Left colon (tissue), 2 donors: Measurements from ENCODE around the gene ARAP1. TPM values are rescaled to one million over a fixed set of nuclear protein-coding genes. Genes with fewer than 3 reads are reported as not detected.

Source experiments
- ATAC-seq: fragments of 200-7000 bp; cut with Tn5 transposase; one replicate; pipeline ENCODE4 v1.9.1; 2020; ENCODE audit warnings: mild to moderate bottlenecking, moderate library complexity
- DNase-seq, 2 donors: peaks; one replicate each; pipeline ENCODE4 v3.0.0-alpha.2; 2020
- intact Hi-C, 2 donors: fragments of 100-400 bp; cut with DNase I in 1 of 2; cut with micrococcal nuclease in 1 of 2; formaldehyde crosslinking; loops; one replicate each; pipeline versions ENCODE4 v1.11.2 to v1.14.0; 2022; cut with DNase I, micrococcal nuclease
- total RNA-seq, 2 donors: library from RNA; stranded (reverse); fragmentation: NEBNext Ultra II Directional; extraction: Animal tissue kit (Norgen Biotek cat#: 25700); gene quantifications; one replicate each; pipeline ENCODE4 v1.2.1, GENCODE V29; 2021
- donor health status: DM: no; HTN: no; CAD: no.
- donor health status: DM: yes; HTN: yes; CAD: no.

ARAP1 gene
- total RNA-seq, 2 donors from 2014 or later = 62.5 to 69.1 TPM

DNA sequence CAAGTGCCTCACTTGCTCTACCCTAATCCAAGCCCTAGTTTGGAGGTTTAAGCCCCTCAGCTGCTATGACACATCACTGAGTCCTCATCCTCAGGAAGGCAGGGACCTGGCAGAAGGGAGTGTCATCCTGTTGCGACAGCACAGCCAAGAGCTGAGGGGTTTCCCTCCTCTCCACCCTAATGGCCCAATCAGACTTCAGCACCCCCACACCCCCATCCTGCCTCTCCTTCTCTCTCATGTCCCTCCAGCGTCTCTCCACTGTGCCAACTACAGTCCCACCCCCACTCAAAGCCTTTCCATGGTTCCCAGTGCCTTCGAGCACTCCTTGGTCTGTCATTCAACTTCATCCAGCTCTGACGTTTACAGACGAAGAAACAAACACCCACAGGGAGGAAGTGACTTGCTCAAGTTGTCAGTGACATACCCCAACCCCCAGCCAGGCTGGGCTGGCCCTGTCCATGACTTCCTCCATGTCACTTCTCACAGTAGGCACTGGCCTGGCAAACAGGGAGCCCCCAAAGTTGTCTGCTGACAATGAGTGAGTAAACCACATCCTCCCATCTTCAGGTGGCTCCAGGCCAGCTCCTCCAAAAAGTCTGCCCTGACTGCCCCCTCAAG is 15.6 kb downstream of the ARAP1 start:
- DNase-seq (no peak), ATAC-seq (peak; percentile 38)
- intact Hi-C loops = no loop called here

DNA sequence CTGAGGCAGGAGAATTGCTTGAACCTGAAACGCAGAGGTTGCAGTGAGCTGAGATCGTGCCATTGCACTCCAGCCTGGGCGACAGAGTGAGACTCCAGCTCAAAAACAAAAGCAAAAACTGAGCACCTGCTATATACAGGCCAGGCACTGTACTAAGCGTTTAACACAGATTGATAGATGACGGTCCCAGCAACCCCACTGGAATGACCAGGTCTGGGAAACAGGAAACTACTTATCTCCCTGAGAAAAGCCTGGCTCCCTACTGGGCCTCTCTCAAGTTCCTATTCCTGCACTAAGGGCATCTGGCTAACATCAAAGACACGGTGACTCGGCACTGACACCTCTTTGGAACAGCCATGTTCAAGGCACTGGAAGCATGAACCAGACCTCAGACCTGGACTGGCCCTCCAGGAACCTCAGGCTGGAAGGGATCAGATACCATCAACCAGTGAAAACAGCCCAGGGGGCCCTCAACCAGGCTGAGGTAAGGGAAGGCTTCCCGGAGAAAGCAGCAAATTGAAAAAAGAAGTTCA is 16.6 kb downstream of the ARAP1 start:
- ATAC-seq (no peak), DNase-seq (no peak)
- intact Hi-C loops = no loop called here

DNA sequence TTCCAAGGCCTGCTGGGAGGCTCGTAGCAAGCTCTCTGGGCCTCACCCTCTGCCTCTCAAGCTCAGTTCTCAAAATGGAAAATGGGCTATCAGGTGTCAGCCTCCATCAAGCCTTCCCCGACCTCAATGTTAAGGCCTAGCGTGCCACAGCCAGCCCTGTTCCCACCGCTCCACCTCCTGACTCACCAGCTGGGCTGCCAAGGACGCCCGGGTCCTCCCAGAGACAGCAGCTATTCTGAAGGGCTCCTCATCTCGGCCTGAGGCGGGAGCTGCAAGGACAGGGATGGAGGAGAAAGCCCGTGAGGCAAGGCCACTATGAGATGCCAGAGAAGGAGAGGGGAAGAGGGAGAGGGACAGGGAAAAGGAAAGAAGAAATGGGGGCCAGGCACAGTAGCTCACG is 19.9 kb downstream of the ARAP1 start:
- intact Hi-C loops = no loop called here
- ATAC-seq = no peak
- no peak for DNase-seq

DNA sequence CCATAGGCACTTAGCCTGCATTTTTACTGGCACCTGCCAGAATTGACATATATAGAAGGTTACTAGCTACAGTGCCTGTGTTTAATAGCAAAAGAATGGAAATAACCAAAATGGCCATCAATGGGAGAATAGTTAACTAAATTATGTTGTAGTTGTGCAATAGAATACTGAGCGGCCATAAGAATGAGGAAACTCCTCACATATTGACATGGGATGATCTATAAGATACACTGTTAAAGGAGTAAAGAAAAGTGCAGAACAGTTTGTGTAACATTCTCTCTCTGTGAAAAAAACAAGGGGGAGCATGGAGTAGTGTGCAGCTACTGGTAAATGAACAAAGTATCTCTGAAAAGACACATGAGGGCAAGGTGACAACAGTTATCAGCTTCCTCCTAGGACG is 21.5 kb downstream of the ARAP1 start:
- ATAC-seq (no peak), DNase-seq (no peak)
- intact Hi-C loops = no loop called here

DNA sequence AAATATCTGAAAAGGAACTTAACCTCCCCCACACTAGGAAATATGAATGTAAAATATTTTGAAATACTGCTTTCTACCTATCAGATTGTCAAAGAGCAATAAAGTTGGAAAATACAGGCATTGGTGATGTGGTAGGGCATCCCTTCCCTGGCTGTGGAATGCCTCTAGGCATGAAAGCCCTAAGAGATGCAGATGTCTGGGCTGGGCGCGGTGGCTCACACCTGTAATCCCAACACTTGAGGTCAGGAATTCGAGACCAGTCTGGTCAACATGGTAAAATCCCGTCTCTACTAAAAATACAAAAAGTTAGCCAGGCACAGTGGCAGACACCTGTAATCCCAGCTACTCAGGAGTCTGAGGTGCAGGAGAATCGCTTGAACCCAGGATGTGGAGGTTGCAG is 22.0 kb downstream of the ARAP1 start:
- ATAC-seq (no peak), DNase-seq (no peak)
- intact Hi-C loops = no loop called here

DNA sequence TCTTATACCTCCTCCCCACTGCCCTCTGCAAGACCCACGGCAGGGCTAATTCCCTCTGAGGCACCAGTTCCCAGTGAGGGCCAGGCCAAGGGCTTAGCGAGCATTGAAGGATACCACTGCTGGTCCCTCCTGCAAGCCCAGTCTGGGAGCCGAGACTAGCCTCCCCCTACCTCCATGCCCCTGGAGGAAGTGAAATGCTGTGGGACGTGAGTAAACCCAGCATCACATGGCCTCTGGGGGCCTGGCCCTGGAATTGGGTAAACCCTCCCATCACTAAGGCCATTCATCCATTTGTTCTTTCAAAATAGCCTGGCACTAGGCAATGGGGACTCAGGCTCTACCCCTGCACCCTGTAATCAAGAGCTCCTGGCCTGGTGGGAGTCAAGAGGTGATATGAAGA is 24.7 kb downstream of the ARAP1 start:
- DNase-seq = no peak
- intact Hi-C loops = loop anchor here in 1 of 2 donors (5.0 to 10.0 kb wide), 2 partner anchors 65 to 457 kb away; partner anchors contain the start of gene STARD10
- ATAC-seq = no peak

DNA sequence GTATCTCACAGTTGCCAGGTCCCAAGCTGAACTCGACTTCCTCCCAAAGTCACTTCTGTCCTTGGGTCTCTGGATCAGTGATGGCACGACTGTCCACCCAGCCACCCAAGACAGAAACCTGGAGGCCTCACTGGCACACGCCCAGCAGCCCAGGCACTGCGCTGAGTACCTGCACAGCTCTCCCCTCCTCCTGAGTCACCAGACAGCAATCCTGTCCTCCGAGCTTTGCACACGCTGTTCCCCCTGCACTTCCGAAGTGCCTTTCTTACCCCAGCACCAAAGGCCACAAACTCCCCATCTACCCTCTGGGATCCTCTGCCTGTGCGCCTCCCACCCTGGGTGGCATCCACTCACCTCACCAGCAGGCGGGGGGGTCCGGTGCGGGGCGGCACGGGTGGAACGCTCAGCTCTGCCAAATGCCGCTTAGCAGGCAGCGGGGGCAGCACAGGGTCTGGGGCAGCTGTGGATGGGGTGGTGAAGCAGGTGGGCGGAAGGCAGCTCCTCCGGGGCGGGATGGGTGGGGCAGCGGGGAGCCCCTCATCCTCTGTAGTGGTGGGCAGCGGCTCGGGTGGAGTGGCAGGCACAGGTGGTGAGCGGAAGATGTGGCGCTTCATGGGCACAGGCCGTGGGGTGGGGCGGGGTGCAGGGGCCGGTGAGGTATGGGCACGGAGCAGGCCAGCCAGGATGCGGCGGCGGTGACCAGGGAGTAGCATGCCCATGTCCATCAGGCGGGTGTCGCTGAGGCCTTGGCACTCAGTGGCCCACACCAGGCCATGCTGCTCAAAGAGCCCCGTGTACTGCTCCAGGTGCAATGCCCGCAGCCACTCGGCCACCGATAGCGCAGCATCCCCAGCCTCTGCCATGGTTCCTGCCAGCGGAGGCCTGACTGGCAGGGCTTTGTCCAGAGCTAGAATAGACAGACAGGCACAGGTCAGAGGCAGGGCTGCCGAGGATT is 25.7 kb downstream of the ARAP1 start:
- ATAC-seq = no peak
- DNase-seq = no peak
- intact Hi-C loops = loop anchor here in 1 of 2 donors (5.0 to 10.0 kb wide), 2 partner anchors 66 to 458 kb away; partner anchors contain the start of gene STARD10

DNA sequence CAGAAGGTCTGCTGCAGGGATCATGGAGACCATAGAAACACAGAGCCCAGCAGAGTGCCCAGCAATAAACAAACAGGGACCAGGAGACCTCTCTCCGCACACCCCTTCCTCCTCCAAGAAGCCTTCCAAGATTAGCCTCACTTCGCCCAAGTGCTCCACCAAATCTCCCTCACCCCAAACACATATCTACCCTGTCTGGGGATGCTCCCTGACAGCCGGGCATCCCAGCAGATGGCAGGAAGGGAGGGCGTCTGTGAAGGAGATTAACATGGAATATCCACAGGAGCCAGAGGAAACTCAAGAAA is 26.5 kb downstream of the ARAP1 start:
- ATAC-seq (no peak), DNase-seq (no peak)
- intact Hi-C loops = loop anchor here in 1 of 2 donors (5.0 to 10.0 kb wide), 2 partner anchors 67 to 459 kb away; partner anchors contain the start of gene STARD10

DNA sequence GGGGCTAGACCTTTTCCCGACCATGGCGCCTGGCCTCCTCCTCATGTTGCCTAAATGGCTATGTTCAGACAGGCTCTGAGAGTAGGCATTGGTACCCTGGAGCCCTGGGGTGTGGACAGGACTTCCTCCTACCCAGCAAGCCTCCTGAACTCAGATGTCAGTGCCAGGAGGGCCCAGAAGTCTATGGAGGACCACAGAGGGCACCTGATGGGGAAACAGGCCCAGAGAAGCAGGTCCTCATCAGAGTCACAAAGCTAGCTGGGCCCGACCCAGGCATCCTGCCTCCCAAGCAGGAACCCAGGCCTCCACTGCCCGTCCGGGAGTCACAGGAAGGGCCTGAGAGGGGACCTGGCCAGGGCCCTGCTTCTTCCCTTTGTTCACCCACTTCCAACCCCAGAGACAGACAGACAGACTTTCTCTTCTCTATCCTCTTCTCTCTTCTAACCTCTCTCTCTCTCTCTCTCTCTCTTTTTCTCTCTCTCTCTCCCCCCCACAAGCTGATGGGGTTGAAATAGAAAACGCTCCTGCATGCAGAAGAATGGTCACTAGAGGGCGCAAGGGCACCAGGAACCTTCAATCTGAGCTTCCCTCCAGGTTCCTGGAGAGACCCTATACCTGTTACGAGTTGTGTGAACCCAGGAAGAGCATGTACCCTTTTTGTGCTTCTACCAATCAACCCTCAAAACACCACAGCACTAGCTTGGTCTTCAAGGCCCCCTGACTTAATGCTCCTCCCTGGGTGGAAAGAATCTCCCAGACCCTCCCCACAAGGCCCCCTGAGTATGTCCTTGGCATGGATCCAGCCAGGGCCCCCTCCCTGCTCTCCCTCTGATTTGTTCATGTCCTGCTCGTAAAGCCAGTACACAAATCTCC is 27.1 kb downstream of the ARAP1 start:
- ATAC-seq (no peak), DNase-seq (peak in 1 of 2 donors; percentile 82)
- intact Hi-C loops = loop anchor here (5.0 to 10.0 kb wide), 4 partner anchors 67 to 460 kb away; partner anchors contain the start of genes ATG16L2 (in 1 of the 2) and STARD10 (in 1 of the 2)

DNA sequence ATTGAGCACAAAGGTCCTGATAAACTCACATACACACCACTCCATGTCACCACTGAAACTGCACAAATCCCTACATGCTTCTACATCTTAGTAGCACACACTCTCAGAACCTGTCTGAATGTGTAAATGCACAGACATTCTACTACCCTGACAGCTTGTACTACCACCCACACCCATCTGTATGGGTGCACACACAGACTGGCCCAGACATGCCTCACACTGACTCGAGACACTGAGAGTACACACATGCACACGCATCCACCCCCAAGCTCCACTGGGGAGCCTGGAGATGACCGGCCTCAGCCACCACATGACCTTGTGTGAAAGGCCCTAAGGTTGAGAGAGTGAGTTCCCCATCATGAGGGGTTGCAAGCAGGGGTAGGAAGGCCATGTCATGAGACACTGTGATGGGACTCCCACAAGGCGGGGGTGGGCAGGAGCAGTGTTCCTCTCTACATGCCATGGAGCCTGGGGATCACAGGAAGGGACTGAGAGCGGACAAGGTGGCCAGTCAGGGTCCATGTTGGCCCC is 28.1 kb downstream of the ARAP1 start:
- intact Hi-C loops = loop anchor here (5.0 to 10.0 kb wide), 3 partner anchors 88 to 461 kb away; partner anchors contain the start of gene ATG16L2 (in 1 of the 2)
- ATAC-seq (no peak), DNase-seq (no peak)

DNA sequence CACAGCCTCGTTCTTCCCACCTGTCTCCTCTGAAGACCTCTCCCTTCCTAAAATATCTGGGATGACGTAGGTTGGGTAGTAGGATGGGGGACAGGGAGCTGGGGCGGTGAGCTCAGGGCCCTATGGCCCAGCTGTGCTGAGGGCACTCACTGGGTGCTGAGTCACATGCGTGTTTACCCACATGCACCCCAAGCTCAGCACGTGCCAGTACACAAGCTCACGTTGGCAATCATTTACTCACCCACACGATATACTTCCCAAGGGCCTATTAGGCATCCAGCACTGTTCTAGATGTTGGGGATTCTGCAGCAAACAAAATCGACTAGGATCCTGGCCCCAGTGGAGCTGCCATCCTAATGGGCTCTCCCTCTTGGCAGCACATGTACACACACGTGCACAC is 28.7 kb downstream of the ARAP1 start:
- ATAC-seq (no peak), DNase-seq (no peak)
- intact Hi-C loops = loop anchor here (5.0 to 10.0 kb wide), 3 partner anchors 89 to 461 kb away; partner anchors contain the start of gene ATG16L2 (in 1 of the 2)

DNA sequence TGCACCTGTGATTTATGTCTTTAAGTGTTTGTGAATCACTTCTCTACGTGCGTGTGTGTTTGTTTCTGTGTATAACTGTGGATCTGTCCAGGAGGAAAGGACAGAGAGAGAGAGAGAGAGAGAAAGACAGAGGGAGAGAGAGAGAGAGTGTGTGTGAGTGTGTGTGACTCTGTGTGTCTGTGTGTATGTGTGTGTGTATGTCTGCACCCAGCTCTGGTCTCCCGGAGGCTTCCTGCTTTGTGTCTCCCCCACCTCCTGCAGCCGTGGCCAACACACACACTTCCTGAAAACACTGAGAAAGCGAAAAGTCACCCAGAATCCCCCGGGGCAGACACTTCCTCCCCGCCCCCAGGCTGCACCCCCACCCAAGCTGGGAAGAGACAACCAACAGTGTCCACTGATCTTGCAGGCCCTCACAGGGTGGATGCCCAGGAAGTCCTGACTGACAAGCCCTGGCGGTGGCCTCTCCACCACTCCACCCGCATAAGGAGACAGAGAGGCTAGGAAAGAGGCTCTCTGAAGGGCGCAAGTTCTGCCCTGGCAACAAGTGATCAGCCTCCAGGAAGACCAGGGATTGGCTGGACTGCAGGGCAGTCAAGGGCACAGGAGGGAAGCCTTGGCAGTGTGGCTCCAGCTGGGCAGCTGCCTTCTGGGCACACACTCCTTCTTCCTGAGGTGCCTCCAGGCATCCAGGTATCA is 30.0 kb downstream of the ARAP1 start:
- DNase-seq = peak; percentile 89 to 90
- ATAC-seq = peak; percentile 84
- intact Hi-C loops = loop anchor here (5.0 to 10.0 kb wide), 3 partner anchors 90 to 463 kb away; partner anchors contain the start of gene ATG16L2 (in 1 of the 2)

DNA sequence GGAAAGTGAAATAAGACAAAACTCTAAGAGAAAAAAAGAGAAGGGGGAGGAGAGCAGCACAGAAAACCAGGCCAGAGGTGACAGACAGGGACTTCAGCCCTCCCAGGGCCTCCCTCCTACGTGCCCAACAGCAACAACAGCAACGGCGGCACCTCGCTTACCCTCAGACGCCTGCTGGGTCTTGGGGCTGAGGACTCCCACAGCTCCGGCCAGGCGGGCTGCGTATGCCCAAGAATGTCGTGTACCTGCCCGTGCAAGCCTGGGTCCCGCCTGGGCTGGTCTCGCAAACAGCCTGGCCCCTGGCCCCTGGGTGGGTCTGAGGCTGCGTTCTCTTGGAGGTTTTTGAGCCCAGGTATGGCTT is 30.5 kb downstream of the ARAP1 start:
- peak in 1 of 2 donors; percentile 67 for DNase-seq
- intact Hi-C loops = loop anchor here (5.0 to 10.0 kb wide), 3 partner anchors 91 to 463 kb away; partner anchors contain the start of gene ATG16L2 (in 1 of the 2)
- ATAC-seq = peak; percentile 68

DNA sequence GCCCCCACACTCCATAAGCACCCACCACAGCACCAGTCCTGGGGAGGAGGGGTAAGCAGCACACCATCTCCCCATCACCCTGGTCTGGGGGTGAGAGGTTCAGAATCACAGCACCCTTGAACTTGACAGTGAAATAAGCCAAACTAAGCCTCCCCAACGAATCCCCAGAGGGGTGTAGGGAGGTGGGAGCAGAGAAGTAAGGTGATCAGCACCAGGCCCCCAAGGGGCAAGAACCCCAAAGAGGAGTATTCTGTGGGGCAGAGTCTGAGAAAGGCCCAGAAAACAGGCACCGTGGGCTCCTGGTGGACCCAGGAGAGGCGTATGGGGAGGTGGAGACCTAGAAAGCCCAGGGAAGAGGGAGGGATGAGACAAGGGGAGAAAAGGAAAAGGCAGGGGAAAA is 30.9 kb downstream of the ARAP1 start:
- ATAC-seq (no peak), DNase-seq (no peak)
- intact Hi-C loops = loop anchor here (5.0 to 10.0 kb wide), 3 partner anchors 91 to 464 kb away; partner anchors contain the start of gene ATG16L2 (in 1 of the 2)

DNA sequence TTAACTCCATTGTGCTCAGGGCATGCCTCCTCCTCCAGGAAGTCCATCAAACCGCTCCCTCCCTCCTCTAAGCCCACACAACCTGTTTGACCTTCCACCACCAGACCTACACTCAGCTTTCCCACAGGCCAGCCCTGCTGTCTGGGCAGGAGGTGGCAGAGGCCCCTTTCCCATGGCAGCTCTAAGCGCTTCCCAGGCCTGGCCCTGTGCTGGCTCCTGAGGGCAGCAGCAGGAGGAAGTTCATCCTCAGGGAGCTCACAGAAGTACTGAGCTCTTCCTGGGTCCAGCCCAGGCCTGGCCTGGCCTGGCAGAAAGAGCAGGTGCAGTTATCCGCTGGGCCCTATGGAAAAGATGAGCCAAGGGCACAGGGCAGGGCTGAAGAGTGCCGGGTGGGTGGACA is 31.4 kb downstream of the ARAP1 start:
- intact Hi-C loops = loop anchor here (5.0 to 10.0 kb wide), 3 partner anchors 92 to 464 kb away; partner anchors contain the start of gene ATG16L2 (in 1 of the 2)
- DNase-seq = no peak
- ATAC-seq = peak; percentile 47

DNA sequence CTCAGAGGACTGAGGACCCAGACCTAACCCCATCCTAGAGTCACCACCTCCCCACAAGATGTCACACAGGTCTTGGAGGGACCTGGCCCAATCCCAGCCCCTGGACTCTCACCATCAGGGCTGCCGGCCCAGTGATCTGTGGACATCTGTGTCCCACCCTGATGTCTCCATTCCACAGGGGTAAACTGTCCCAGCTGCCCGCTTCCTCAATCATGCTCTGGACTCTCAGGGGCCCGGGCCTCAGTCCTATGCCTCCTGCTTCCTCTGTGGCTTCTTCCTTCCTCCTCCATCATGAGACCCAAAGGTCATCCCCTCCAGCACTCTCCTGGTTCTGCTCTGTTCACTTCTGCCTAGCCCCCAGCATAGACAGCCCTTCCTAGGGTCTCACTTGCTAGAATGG is 32.2 kb downstream of the ARAP1 start:
- ATAC-seq = no peak
- intact Hi-C loops = loop anchor here (5.0 to 10.0 kb wide), 3 partner anchors 92 to 465 kb away; partner anchors contain the start of gene ATG16L2 (in 1 of the 2)
- no peak for DNase-seq

DNA sequence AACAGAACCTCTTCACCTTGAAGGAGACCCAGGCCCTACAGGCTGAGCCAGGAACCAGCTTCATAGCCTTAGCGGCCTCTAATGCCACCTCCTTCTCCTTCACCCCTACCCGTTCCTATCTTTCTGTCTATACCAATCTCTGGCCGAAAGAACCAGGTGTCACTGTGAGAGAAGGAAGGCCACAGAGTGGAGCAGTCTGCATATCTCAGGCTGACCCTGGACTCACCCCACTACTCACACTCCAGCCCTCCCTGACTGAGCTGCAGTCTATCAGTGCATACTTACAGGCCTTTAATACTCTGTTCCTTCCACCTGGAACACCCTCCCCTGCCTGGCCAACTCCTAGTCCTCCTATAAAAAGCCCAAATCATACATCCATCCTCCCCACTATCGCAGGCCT is 32.7 kb downstream of the ARAP1 start:
- no peak for ATAC-seq
- no peak for DNase-seq
- intact Hi-C loops = no loop called here
